Measurements from ENCODE around the gene HSPA1A.
"Not testable (repeated sequence)": the region's sequence is repeated elsewhere in the genome, so short reads cannot be mapped to it uniquely, and the experiment has no call there.

HSPA1A gene

GRCh38 chr6:31782126-31782855 lies 33.1 kb upstream of the HSPA1A start:
- no peak for FAIRE-seq
- peak; percentile 10 for DNase-seq (ENCODE audit: insufficient read length)
- no peak for TF ChIP-seq TAF1 (IDR thresholded peaks at IDR 0.05; ENCODE audit: borderline replicate concordance, low read depth, low read length)
- TF ChIP-seq POLR2AphosphoS5 (IDR thresholded peaks at IDR 0.05; ENCODE audit: low read depth, low read length) = no peak
- no peak for TF ChIP-seq POLR2A (IDR thresholded peaks at IDR 0.05; ENCODE audit: low read depth, low read length)

GRCh38 chr6:31784098-31784925 lies 31.0 kb upstream of the HSPA1A start:
- FAIRE-seq = no peak
- peak; percentile 3 for DNase-seq (ENCODE audit: insufficient read length)
- TF ChIP-seq POLR2A (IDR thresholded peaks at IDR 0.05; ENCODE audit: low read depth, low read length) = no peak; the same call in 1 of the 2 replicates
- TF ChIP-seq POLR2AphosphoS5 (IDR thresholded peaks at IDR 0.05; ENCODE audit: low read depth, low read length) = no peak
- no peak for TF ChIP-seq TAF1 (IDR thresholded peaks at IDR 0.05; ENCODE audit: borderline replicate concordance, low read depth, low read length)

- no peak for FAIRE-seq
- no peak for DNase-seq (ENCODE audit: insufficient read length)
Measured at GRCh38 chr6:31785475-31785874, 29.9 kb upstream of the HSPA1A start.

GRCh38 chr6:31791324-31792089 lies 23.8 kb upstream of the HSPA1A start:
- TF ChIP-seq POLR2AphosphoS5 (IDR thresholded peaks at IDR 0.05; ENCODE audit: low read depth, low read length) (no peak), TAF1 (IDR thresholded peaks at IDR 0.05; ENCODE audit: borderline replicate concordance, low read depth, low read length) (no peak), POLR2A (IDR thresholded peaks at IDR 0.05; ENCODE audit: low read depth, low read length) (no peak)
- FAIRE-seq (no peak), DNase-seq (ENCODE audit: insufficient read length) (no peak)

More at GRCh38 chr6:31785475-31785874, 29.9 kb upstream of the HSPA1A start:
- TF ChIP-seq POLR2A (IDR thresholded peaks at IDR 0.05; ENCODE audit: low read depth, low read length) (no peak), POLR2AphosphoS5 (IDR thresholded peaks at IDR 0.05; ENCODE audit: low read depth, low read length) (no peak), TAF1 (IDR thresholded peaks at IDR 0.05; ENCODE audit: borderline replicate concordance, low read depth, low read length) (no peak)

GRCh38 chr6:31792090-31792374 lies 23.3 kb upstream of the HSPA1A start:
- FAIRE-seq (no peak), DNase-seq (ENCODE audit: insufficient read length) (no peak)
- no peak for TF ChIP-seq POLR2A (IDR thresholded peaks at IDR 0.05; ENCODE audit: low read depth, low read length)
- no peak for TF ChIP-seq POLR2AphosphoS5 (IDR thresholded peaks at IDR 0.05; ENCODE audit: low read depth, low read length)
- no peak for TF ChIP-seq TAF1 (IDR thresholded peaks at IDR 0.05; ENCODE audit: borderline replicate concordance, low read depth, low read length)

GRCh38 chr6:31792761-31793171 lies 22.6 kb upstream of the HSPA1A start:
- FAIRE-seq (no peak), DNase-seq (ENCODE audit: insufficient read length) (no peak)
- TF ChIP-seq POLR2A (IDR thresholded peaks at IDR 0.05; ENCODE audit: low read depth, low read length) (no peak), TAF1 (IDR thresholded peaks at IDR 0.05; ENCODE audit: borderline replicate concordance, low read depth, low read length) (no peak), POLR2AphosphoS5 (IDR thresholded peaks at IDR 0.05; ENCODE audit: low read depth, low read length) (no peak)

GRCh38 chr6:31793927-31794245 lies 21.5 kb upstream of the HSPA1A start:
- not testable (repeated sequence) for FAIRE-seq; DNase-seq (ENCODE audit: insufficient read length)

GRCh38 chr6:31794294-31794865 lies 21.0 kb upstream of the HSPA1A start:
- TF ChIP-seq POLR2AphosphoS5 (IDR thresholded peaks at IDR 0.05; ENCODE audit: low read depth, low read length) = no peak
- TF ChIP-seq TAF1 (IDR thresholded peaks at IDR 0.05; ENCODE audit: borderline replicate concordance, low read depth, low read length) = no peak
- TF ChIP-seq POLR2A (IDR thresholded peaks at IDR 0.05; ENCODE audit: low read depth, low read length) = no peak
- DNase-seq (ENCODE audit: insufficient read length) (no peak), FAIRE-seq (no peak)

- DNase-seq (ENCODE audit: insufficient read length) (peak; percentile 57), FAIRE-seq (no peak)
- TF ChIP-seq TAF1 (IDR thresholded peaks at IDR 0.05; ENCODE audit: borderline replicate concordance, low read depth, low read length) (no peak), POLR2A (IDR thresholded peaks at IDR 0.05; ENCODE audit: low read depth, low read length) (0 out of 2 replicates have a peak, but pooled peaks have one; percentile 77), POLR2AphosphoS5 (IDR thresholded peaks at IDR 0.05; ENCODE audit: low read depth, low read length) (no peak)
Measured at GRCh38 chr6:31794866-31795615, 20.3 kb upstream of the HSPA1A start.

- TF ChIP-seq TAF1 (IDR thresholded peaks at IDR 0.05; ENCODE audit: borderline replicate concordance, low read depth, low read length) = peak; percentile 49
- no peak; the same call in 1 of the 2 replicates for TF ChIP-seq POLR2A (IDR thresholded peaks at IDR 0.05; ENCODE audit: low read depth, low read length)
- FAIRE-seq (peak; percentile 84), DNase-seq (ENCODE audit: insufficient read length) (peak; percentile 95)
Measured at GRCh38 chr6:31795616-31796298, 19.6 kb upstream of the HSPA1A start, which contains the start of gene VARS1. Gene VARS1 (minus strand): TSS chr6:31795752. CDS start chr6:31795217, 535 bp downstream.
